Spinal cord (tissue), 10 donors: Measurements from ENCODE around the gene ANXA5. TPM values are rescaled to one million over a fixed set of nuclear protein-coding genes. Genes with fewer than 3 reads are reported as not detected.

Experiments
- DNase-seq, 6 donors: peaks; one replicate each; pipeline versions ENCODE4 v3.0.0 to v3.0.0-alpha.2; 2013 to 2015; ENCODE audit warnings: low spot score in 6 of 6, low read depth in 4 of 6
- H3K27ac ChIP-seq: one replicate; pipeline ENCODE4 v1.5.1; 2013; ENCODE audit warnings: low read depth, low read length, control low read depth
- H3K27me3 ChIP-seq: one replicate; pipeline ENCODE4 v1.6.1; 2013; ENCODE audit warnings: low read length; ENCODE audit not compliant: control insufficient read depth, insufficient read depth
- H3K36me3 ChIP-seq: one replicate; pipeline ENCODE4 v1.6.1; 2013; ENCODE audit warnings: low read length; ENCODE audit not compliant: control insufficient read depth, insufficient read depth
- H3K4me1 ChIP-seq: one replicate; pipeline ENCODE4 v1.6.1; 2013; ENCODE audit warnings: low read length; ENCODE audit not compliant: control insufficient read depth, insufficient read depth
- H3K4me3 ChIP-seq: one replicate; pipeline ENCODE4 v1.5.1; 2013; ENCODE audit warnings: low read depth, low read length, control low read depth
- H3K9me3 ChIP-seq: one replicate; pipeline ENCODE4 v1.6.1; 2013; ENCODE audit warnings: low read length; ENCODE audit not compliant: control insufficient read depth, insufficient read depth
- WGBS: methylation state at CpG from one replicate; pipeline ENCODE4 v1.1.5; 2013; ENCODE audit warnings: missing lambda C conversion rate; ENCODE audit not compliant: insufficient coverage; 5-methylcytosine and 5-hydroxymethylcytosine counted together
- polyA plus RNA-seq, 2 donors: library from polyadenylated mRNA; unstranded; fragments of 120-200 nt; gene quantifications; one replicate each; pipeline ENCODE4 v1.2.1, GENCODE V29; 2013; ENCODE audit not compliant: insufficient read length in 2 of 2
- total RNA-seq, 2 donors: library from RNA; depleted of rRNA in 1 of 2; stranded (reverse); fragments of 120-200 nt in 1 of 2; fragments of >200 nt in 1 of 2; gene quantifications; one replicate each; pipeline versions ENCODE4 v1.2.3 to v1.2.4, GENCODE V29; 2013 to 2014
- donor health status: healthy.

The ANXA5 gene
- total and polyA plus RNA-seq, 4 donors, result 217 to 385 (median 352) TPM

DNA sequence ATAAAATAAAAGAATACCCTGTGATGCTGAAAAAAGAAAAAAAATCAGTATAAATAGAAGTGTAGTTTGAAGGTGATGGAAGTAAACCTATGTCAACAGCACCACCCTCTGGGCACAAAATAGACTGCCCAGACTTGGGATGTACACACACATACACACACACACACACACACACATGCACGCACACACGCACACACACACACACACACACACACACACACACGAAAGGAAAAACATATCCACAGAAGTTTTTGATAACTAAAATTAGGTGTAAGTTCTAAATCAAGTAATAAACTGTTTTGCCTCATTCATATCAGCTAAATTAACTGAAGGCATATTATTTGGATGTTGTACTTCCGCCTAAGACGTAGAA lies 40.5 kb downstream of the ANXA5 start:
- H3K4me3 ChIP-seq, result no peak overlapping the region
- H3K36me3 ChIP-seq, result no peaks in the 10 kb centered on the region
- no peaks in the 10 kb centered on the region for H3K27me3 ChIP-seq
- no peak overlapping the region for H3K27ac ChIP-seq
- peak; percentile 28 to 86 (median 42) for DNase-seq
- no peaks in the 10 kb centered on the region for H3K9me3 ChIP-seq
- no peaks in the 10 kb centered on the region for H3K4me1 ChIP-seq
- no CpG with 5 or more reads among the region's 5 CpGs for WGBS

DNA sequence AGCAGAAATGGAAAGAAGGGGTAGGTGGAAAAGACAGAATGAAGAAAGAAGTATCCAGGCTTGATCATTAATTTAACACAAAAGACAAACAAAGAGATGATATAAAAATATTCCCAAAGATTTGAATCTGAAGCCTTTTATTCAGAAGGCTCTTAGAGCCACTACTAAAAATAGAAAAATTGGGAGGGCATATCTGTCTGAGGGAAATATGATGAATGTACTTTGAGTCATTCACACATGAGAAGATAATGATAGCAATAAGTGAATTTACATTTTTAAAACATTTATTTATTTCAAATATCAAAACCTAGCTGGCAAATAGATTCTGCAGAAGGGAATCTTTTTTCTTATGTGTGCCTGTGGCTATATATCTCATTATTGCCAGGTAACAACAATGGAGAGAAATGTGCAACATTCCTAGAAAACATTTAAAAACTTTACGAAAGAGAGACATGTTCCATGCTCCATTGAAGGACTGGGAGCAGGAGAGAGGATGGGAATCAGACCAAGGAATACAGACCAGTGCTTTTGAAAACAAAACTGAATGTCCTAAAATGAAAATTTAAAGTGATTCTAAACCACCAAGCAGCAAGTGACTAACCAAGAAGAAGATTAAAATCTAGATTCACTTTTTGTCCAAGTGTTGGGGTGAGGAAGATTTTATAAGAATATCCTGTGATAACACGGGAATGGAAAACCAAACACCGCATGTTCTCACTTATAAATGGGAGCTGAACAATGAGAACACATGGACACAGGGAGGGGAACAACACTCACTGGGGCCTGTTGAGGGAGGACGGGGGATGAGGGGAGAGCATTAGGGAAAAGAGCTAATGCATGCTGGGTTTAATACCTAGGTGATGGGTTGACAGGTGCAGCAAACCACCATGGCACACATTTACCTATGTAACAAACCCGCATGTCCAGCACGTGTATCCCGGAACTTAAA lies 41.2 kb downstream of the ANXA5 start:
- Histone ChIP-seq H3K27me3 (no peaks in the 10 kb centered on the region), H3K36me3 (no peaks in the 10 kb centered on the region), H3K9me3 (no peaks in the 10 kb centered on the region), H3K27ac (no peak overlapping the region), H3K4me3 (no peak overlapping the region), H3K4me1 (no peaks in the 10 kb centered on the region)
- no peak for DNase-seq
- WGBS, result 81% methylated on average over 2 of the region's 7 CpGs

DNA sequence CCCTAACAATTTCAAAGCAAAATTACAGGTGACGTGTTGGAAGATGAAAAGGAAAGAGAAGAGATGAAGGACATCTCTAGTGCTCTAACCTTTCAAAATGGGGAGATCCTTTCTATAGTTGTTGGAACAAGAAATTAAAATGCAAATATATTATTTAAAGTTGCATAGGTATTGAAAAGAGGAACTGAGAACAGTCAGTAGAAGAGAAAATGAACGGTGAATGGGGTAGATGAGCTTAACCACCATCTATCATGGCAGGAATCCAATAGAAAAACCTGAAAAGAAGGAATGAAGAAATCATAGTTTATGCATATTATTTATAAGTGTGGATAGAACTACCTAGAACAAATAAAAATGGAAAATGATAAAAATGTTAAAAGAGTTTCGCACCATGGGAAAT lies 42.0 kb downstream of the ANXA5 start:
- no peaks in the 10 kb centered on the region for H3K9me3 ChIP-seq
- no peak for DNase-seq
- WGBS, result no CpG with 5 or more reads among the region's 3 CpGs
- no peaks in the 10 kb centered on the region for H3K4me1 ChIP-seq
- no peaks in the 10 kb centered on the region for H3K27me3 ChIP-seq
- H3K4me3 ChIP-seq, result no peak overlapping the region
- no peak overlapping the region for H3K27ac ChIP-seq
- no peaks in the 10 kb centered on the region for H3K36me3 ChIP-seq

DNA sequence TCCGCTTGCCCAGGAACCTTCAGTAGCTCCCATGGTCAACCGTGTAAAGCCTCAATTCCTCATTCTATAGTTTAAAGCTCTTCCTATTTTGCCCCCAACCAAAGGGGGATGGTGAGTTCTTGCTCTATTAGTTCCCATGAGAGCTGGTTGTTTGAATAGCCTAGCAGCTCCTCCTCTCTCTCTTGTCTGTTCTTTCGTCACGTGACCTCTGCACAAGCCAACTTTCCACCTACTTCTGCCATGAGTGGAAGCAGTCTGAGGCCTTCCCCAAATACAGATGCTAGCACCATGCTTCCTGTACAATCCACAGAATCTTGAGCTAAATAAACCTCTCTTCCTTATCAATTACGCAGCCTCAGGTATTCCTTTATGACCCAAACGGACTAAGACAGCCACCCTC lies 42.8 kb downstream of the ANXA5 start:
- 91% methylated on average over 4 of the region's 6 CpGs for WGBS
- Histone ChIP-seq H3K4me3 (no peak overlapping the region), H3K4me1 (no peaks in the 10 kb centered on the region), H3K36me3 (no peaks in the 10 kb centered on the region), H3K9me3 (no peaks in the 10 kb centered on the region), H3K27ac (no peak overlapping the region), H3K27me3 (no peaks in the 10 kb centered on the region)
- no peak for DNase-seq

DNA sequence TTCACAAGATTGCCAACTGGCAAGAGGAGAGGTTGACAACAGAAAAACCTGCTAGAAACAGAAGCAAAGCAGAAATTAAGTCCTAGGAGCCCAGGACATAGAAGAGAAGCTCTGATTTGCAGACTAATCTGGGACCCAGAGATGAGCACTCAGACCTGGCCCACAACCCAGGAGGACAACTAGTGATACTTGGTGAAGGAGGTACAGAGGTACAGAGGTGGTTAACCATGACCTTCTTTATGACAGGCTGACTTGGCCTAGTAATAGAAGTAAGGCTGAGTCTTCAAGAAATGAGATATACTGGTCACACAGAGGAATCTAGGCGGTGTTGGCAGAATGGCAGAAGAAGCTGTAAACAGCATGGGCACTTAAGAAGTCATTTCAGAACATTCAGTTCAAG lies 43.6 kb downstream of the ANXA5 start:
- H3K36me3 ChIP-seq, result no peaks in the 10 kb centered on the region
- no peaks in the 10 kb centered on the region for H3K27me3 ChIP-seq
- no peak for DNase-seq
- no peak overlapping the region for H3K27ac ChIP-seq
- no peaks in the 10 kb centered on the region for H3K9me3 ChIP-seq
- no peak overlapping the region for H3K4me3 ChIP-seq
- 83% methylated on average over 1 of the region's 1 CpG for WGBS
- H3K4me1 ChIP-seq, result no peaks in the 10 kb centered on the region

DNA sequence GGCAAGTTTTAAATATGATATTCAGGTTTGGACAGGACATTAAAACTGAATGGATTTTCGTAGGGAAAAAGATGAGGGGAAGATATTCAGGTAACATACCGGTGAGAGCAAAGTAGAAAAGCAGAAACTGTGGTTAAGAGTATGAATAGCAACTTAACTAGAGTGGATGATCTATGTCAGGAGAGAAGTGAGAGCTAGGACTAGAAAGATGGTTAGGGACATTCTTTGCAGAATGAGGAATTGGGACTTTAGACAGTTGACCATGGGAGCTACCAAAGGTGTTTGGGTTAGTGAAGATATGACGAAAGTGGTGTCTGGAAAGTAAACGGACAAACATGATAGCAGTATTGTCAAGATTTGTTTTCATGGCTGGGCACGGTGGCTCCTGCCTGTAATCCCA lies 45.2 kb downstream of the ANXA5 start:
- H3K9me3 ChIP-seq, result no peaks in the 10 kb centered on the region
- no peaks in the 10 kb centered on the region for H3K4me1 ChIP-seq
- 30% methylated on average over 3 of the region's 5 CpGs for WGBS
- H3K27me3 ChIP-seq, result no peaks in the 10 kb centered on the region
- no peak overlapping the region for H3K4me3 ChIP-seq
- DNase-seq, result no peak
- no peaks in the 10 kb centered on the region for H3K36me3 ChIP-seq
- no peak overlapping the region for H3K27ac ChIP-seq

DNA sequence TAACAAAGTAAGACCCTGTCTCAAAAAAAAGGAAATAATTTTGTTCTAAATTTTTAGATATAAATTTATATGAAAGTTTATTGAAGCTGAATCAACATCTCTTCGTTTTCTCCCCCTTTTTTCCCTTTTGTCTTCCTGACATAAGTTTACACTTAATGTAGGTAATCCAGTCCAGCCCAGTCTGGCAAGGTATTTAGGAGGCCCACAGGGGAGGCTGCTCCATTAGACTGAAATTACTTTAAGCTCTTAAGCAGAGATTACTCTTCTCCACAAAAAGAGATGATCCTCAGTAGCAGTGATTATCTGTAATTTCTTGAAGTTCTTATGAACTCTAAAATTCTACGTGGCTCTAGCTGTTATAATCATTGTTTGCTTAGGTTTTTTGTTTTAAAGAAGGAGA lies 46.0 kb downstream of the ANXA5 start:
- Histone ChIP-seq H3K9me3 (no peaks in the 10 kb centered on the region), H3K27ac (no peak overlapping the region), H3K4me1 (no peaks in the 10 kb centered on the region), H3K27me3 (no peaks in the 10 kb centered on the region), H3K36me3 (no peaks in the 10 kb centered on the region), H3K4me3 (no peak overlapping the region)
- WGBS, result 60% methylated on average over 1 of the region's 2 CpGs
- DNase-seq, result no peak

DNA sequence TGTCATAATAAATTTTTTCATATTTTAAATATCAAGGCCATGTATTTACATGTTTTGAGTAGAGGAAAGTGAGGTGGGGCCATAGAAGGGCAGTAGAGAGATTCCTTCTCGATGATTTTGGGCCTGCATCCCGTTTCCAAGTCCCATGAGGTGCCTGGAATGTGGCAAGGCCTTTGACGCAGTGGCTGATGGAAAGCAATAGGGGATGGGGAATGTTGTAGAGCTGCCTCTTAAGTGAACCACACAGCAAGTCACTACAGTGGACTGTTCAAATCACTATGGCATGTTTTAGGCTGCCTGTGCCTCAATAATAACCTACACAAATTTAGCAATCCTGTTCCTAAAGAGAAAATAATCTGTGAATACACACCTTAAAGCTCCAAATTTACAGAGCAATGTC lies 48.3 kb downstream of the ANXA5 start:
- H3K27ac ChIP-seq, result no peak overlapping the region
- no CpG with 5 or more reads among the region's 3 CpGs for WGBS
- no peak for DNase-seq

DNA sequence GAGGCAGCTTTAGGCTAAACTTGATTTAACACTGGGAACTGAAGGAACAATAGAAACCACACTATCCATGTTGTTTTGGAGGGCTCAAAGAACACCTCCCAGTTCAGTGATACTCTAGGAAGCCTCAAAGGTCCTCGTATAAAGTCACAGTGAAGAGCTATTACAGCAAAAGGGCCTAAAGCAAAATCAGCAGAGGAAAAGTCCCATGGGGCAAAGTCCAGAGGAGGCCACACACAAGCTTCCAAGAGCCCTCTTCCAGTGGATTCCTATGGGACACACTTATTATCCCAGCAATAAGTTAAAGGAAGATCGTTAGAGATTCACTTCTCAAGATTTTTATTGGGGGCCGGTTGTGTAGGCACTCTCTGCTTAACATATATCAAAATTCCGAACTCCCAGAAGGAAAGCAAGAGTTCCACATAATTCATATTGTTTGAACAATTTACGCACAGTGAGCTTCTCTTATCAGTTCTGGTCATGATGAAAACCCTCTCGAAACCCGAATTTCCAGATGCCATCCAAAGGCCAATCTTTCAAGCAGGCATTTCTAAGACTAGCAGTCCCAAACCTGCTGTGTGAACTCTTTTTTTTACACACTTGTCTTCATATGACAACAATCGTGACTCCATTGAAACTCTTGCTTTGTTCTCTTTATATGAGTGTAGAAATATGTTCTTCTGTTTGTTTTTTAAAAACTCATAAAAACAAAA lies 53.7 kb downstream of the ANXA5 start:
- H3K27ac ChIP-seq, result no peak overlapping the region
- H3K4me1 ChIP-seq, result no peaks in the 10 kb centered on the region
- no peaks in the 10 kb centered on the region for H3K27me3 ChIP-seq
- DNase-seq, result no peak
- H3K4me3 ChIP-seq, result no peak overlapping the region
- H3K36me3 ChIP-seq, result no peaks in the 10 kb centered on the region
- 98% methylated on average over 6 of the region's 8 CpGs for WGBS
- H3K9me3 ChIP-seq, result no peaks in the 10 kb centered on the region

More for the DNA sequence above, 48.3 kb downstream of the ANXA5 start:
- Histone ChIP-seq H3K27me3 (no peaks in the 10 kb centered on the region), H3K9me3 (no peaks in the 10 kb centered on the region), H3K4me3 (no peak overlapping the region), H3K36me3 (no peaks in the 10 kb centered on the region), H3K4me1 (no peaks in the 10 kb centered on the region)

DNA sequence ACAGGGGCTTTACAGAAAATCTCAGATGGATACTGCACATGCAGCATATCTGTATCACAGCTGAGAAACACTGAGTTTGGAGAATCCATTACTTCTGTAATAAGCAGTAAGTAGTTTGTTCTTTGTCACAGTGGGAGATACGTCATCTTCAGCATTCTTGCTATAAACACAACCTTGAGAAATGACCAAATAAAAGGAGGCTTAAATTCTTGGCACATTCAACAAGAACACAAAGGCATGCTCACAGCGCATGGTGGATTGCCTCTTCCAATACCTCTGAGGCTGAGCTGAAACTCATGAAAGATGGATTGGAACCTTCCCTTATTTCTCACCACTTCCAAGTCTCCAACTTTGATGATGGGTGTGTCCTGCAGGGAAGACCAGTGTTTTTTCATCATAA lies 54.5 kb downstream of the ANXA5 start:
- Histone ChIP-seq H3K4me3 (no peak overlapping the region), H3K9me3 (no peaks in the 10 kb centered on the region), H3K27me3 (no peaks in the 10 kb centered on the region), H3K4me1 (no peaks in the 10 kb centered on the region), H3K36me3 (no peaks in the 10 kb centered on the region), H3K27ac (no peak overlapping the region)
- DNase-seq, result no peak
- no CpG with 5 or more reads among the region's 2 CpGs for WGBS
